Activated T-cell treated with anti-CD3 and anti-CD28 coated beads, Interleukin-2, amount 50 U/mL, for 72 hours (primary cell): Measurements from ENCODE around the gene MST1. TPM values are rescaled to one million over a fixed set of nuclear protein-coding genes. Genes with fewer than 3 reads are reported as not detected.
"Not testable (repeated sequence)": the region's sequence is repeated elsewhere in the genome, so short reads cannot be mapped to it uniquely, and the experiment has no call there.

ENCODE experiments used
- ATAC-seq, 2 donors: fragments of 150-1000 bp; cut with Tn5 transposase; replicated peaks in 1 of 2; 2 replicates each; pipeline ENCODE4 v1.10.0; 2021; ENCODE audit warnings: moderate library complexity in 2 of 2, mild to moderate bottlenecking in 1 of 2
- DNase-seq, 2 donors: peaks; one replicate each; pipeline ENCODE4 v3.0.0; 2021 to 2022; ENCODE audit warnings: mixed read lengths in 1 of 2
- H3K27ac Mint-ChIP-seq: one replicate; pipeline ENCODE4 v1.8.0; 2022; ENCODE audit warnings: mild to moderate bottlenecking, moderate library complexity, mixed read lengths
- H3K27me3 Mint-ChIP-seq: one replicate; pipeline ENCODE4 v1.8.0; 2022; ENCODE audit warnings: low read depth, mixed read lengths
- H3K36me3 Mint-ChIP-seq, 2 donors: one replicate each; pipeline ENCODE4 v1.8.0; 2022; ENCODE audit warnings: mixed read lengths in 2 of 2, mild to moderate bottlenecking in 1 of 2; ENCODE audit not compliant: insufficient read depth in 2 of 2
- H3K4me1 Mint-ChIP-seq: one replicate; pipeline ENCODE4 v1.8.0; 2022; ENCODE audit warnings: low read depth, mixed read lengths
- H3K4me3 Mint-ChIP-seq, 2 donors: one replicate each; pipeline ENCODE4 v1.8.0; 2022; ENCODE audit warnings: mild to moderate bottlenecking in 2 of 2, mixed read lengths in 2 of 2, moderate library complexity in 2 of 2
- H3K9me3 Mint-ChIP-seq, 2 donors: one replicate each; pipeline ENCODE4 v1.8.0; 2022; ENCODE audit warnings: mixed read lengths in 2 of 2
- total RNA-seq, 2 donors: library from RNA; stranded (reverse); gene quantifications; one replicate each; pipeline ENCODE4 v1.2.3, GENCODE V29; 2022

MST1 gene
- total RNA-seq, 2 donors from 2014 or later: 27.9 to 29.8 TPM

- not testable (repeated sequence) for H3K27ac Mint-ChIP-seq
- H3K4me1 Mint-ChIP-seq: peaks cover 32% of the 10 kb centered on the region
- peak overlapping the region; percentile 58 to 65 for H3K4me3 Mint-ChIP-seq
These were observed 1.9 kb downstream of the MST1 start for GRCh38 chr3:49687424-49687795.

GRCh38 chr3:49686769-49687423 lies 2.4 kb downstream of the MST1 start:
- not testable (repeated sequence) for H3K36me3 Mint-ChIP-seq, H3K27me3 Mint-ChIP-seq, H3K9me3 Mint-ChIP-seq, H3K27ac Mint-ChIP-seq
- H3K4me3 Mint-ChIP-seq: peak overlapping the region; percentile 58 to 65
- ATAC-seq (peak; percentile 45 to 52), DNase-seq (peak; percentile 60 to 67)
- peaks cover 32% of the 10 kb centered on the region for H3K4me1 Mint-ChIP-seq

More at GRCh38 chr3:49687424-49687795, 1.9 kb downstream of the MST1 start:
- DNase-seq, H3K27me3 Mint-ChIP-seq, ATAC-seq, H3K36me3 Mint-ChIP-seq, H3K9me3 Mint-ChIP-seq: not testable (repeated sequence)

GRCh38 chr3:49686346-49686745 lies 2.9 kb downstream of the MST1 start:
- not testable (repeated sequence) for H3K9me3 Mint-ChIP-seq, H3K27ac Mint-ChIP-seq, H3K27me3 Mint-ChIP-seq, H3K36me3 Mint-ChIP-seq
- peaks cover 29% of the 10 kb centered on the region for H3K4me1 Mint-ChIP-seq
- DNase-seq: peak; percentile 33 to 41
- H3K4me3 Mint-ChIP-seq: peak overlapping the region; percentile 54 to 65
- ATAC-seq: peak; percentile 8 to 9

- not testable (repeated sequence) for H3K36me3 Mint-ChIP-seq, DNase-seq, H3K9me3 Mint-ChIP-seq, ATAC-seq, H3K27ac Mint-ChIP-seq, H3K27me3 Mint-ChIP-seq
- peaks cover 24% of the 10 kb centered on the region for H3K4me1 Mint-ChIP-seq
- peak overlapping the region in 1 of 2 donors; percentile 65 for H3K4me3 Mint-ChIP-seq
These were observed 3.4 kb downstream of the MST1 start for GRCh38 chr3:49685846-49686245.

- Mint-ChIP-seq H3K4me1 (peaks cover 18% of the 10 kb centered on the region), H3K4me3 (peak overlapping the region; percentile 16 to 53)
- not testable (repeated sequence) for DNase-seq, H3K27me3 Mint-ChIP-seq, H3K36me3 Mint-ChIP-seq, H3K27ac Mint-ChIP-seq, H3K9me3 Mint-ChIP-seq, ATAC-seq
These were observed 4.2 kb downstream of the MST1 start for GRCh38 chr3:49685103-49685502.

- not testable (repeated sequence) for H3K4me3 Mint-ChIP-seq, DNase-seq, H3K9me3 Mint-ChIP-seq, H3K27ac Mint-ChIP-seq, H3K27me3 Mint-ChIP-seq, ATAC-seq, H3K36me3 Mint-ChIP-seq
- H3K4me1 Mint-ChIP-seq: peaks cover 15% of the 10 kb centered on the region
These were observed 4.8 kb downstream of the MST1 start for GRCh38 chr3:49684453-49684852.

GRCh38 chr3:49683162-49683561 lies 6.1 kb downstream of the MST1 start:
- DNase-seq: no peak
- H3K27me3 Mint-ChIP-seq: no peaks in the 10 kb centered on the region
- H3K27ac Mint-ChIP-seq: no peak overlapping the region
- no peak for ATAC-seq
- H3K9me3 Mint-ChIP-seq: no peaks in the 10 kb centered on the region
- H3K4me1 Mint-ChIP-seq: peaks cover 4% of the 10 kb centered on the region
- H3K4me3 Mint-ChIP-seq: no peak overlapping the region
- peaks cover 0 to 7% of the 10 kb centered on the region in 2 donors for H3K36me3 Mint-ChIP-seq

- ATAC-seq: no peak
- no peaks in the 10 kb centered on the region for H3K27me3 Mint-ChIP-seq
- no peak overlapping the region for H3K4me3 Mint-ChIP-seq
- H3K4me1 Mint-ChIP-seq: peaks cover 4% of the 10 kb centered on the region
- H3K9me3 Mint-ChIP-seq: no peaks in the 10 kb centered on the region
- peaks cover 0 to 8% of the 10 kb centered on the region in 2 donors for H3K36me3 Mint-ChIP-seq
- H3K27ac Mint-ChIP-seq: no peak overlapping the region
- no peak for DNase-seq
These were observed 7.7 kb downstream of the MST1 start for GRCh38 chr3:49681543-49681942.

GRCh38 chr3:49681232-49681522 lies 8.1 kb downstream of the MST1 start:
- Mint-ChIP-seq H3K9me3 (no peaks in the 10 kb centered on the region), H3K4me3 (no peak overlapping the region)

GRCh38 chr3:49680493-49681231 lies 8.6 kb downstream of the MST1 start:
- Mint-ChIP-seq H3K27me3 (no peaks in the 10 kb centered on the region), H3K27ac (no peak overlapping the region), H3K9me3 (no peaks in the 10 kb centered on the region), H3K4me3 (no peak overlapping the region), H3K4me1 (peaks cover 11% of the 10 kb centered on the region), H3K36me3 (peaks cover 0 to 8% of the 10 kb centered on the region in 2 donors)
- ATAC-seq (no peak), DNase-seq (no peak)

More at GRCh38 chr3:49681232-49681522, 8.1 kb downstream of the MST1 start:
- Mint-ChIP-seq H3K4me1 (peaks cover 6% of the 10 kb centered on the region), H3K27ac (no peak overlapping the region), H3K36me3 (peaks cover 0 to 8% of the 10 kb centered on the region in 2 donors), H3K27me3 (no peaks in the 10 kb centered on the region)
- ATAC-seq: no peak
- no peak for DNase-seq

- Mint-ChIP-seq H3K27me3 (no peaks in the 10 kb centered on the region), H3K9me3 (no peaks in the 10 kb centered on the region), H3K36me3 (peaks cover 0 to 8% of the 10 kb centered on the region in 2 donors), H3K27ac (no peak overlapping the region), H3K4me3 (no peak overlapping the region), H3K4me1 (peaks cover 37% of the 10 kb centered on the region)
- ATAC-seq (no peak), DNase-seq (no peak)
These were observed 13.4 kb downstream of the MST1 start for GRCh38 chr3:49675912-49676311.

- H3K4me3 Mint-ChIP-seq: peak overlapping the region; percentile 90 to 91
- H3K36me3 Mint-ChIP-seq: peaks cover 0 to 3% of the 10 kb centered on the region in 2 donors
- H3K27me3 Mint-ChIP-seq: no peaks in the 10 kb centered on the region
These were observed 14.7 kb downstream of the MST1 start for GRCh38 chr3:49674497-49674983.

GRCh38 chr3:49673715-49674496 lies 15.4 kb downstream of the MST1 start, which contains the start of gene APEH:
TSS of gene APEH (plus strand) at chr3:49674351. CDS start at chr3:49674402, 51 bp downstream.
- peak; percentile 88 to 90 for ATAC-seq
- H3K27ac Mint-ChIP-seq: peak within 1 kb of the TSS; percentile 90

More at GRCh38 chr3:49674497-49674983, 14.7 kb downstream of the MST1 start:
- Mint-ChIP-seq H3K9me3 (no peaks in the 10 kb centered on the region), H3K4me1 (peaks cover 33% of the 10 kb centered on the region), H3K27ac (no peak overlapping the region)
- no peak for DNase-seq
- peak; percentile 22 to 36 for ATAC-seq

More at GRCh38 chr3:49673715-49674496, 15.4 kb downstream of the MST1 start, which contains the start of gene APEH:
- H3K27me3 Mint-ChIP-seq: no peaks in the 10 kb centered on the region
- peaks cover 33% of the 10 kb centered on the region for H3K4me1 Mint-ChIP-seq
- peak within 1 kb of the TSS; percentile 90 to 91 for H3K4me3 Mint-ChIP-seq
- DNase-seq: peak; percentile 99
- no peaks in the 10 kb centered on the region for H3K9me3 Mint-ChIP-seq
- peaks cover 0 to 3% of the 10 kb centered on the region in 2 donors for H3K36me3 Mint-ChIP-seq
